Smooth muscle cell (in vitro differentiated cells): ENCODE data around the gene ASPN. TPM values are rescaled to one million over a fixed set of nuclear protein-coding genes. Genes with fewer than 3 reads are reported as not detected.

ENCODE experiments used
- DNase-seq: peaks from one replicate; lab custom pipeline; 2025; ENCODE audit not compliant: unreplicated experiment; lab: John Stamatoyannopoulos, UW
- H2AFZ ChIP-seq: fragments of 200-600 bp; sonication (generic); 2 replicates; pipeline ENCODE4 v1.6.0; 2016; ENCODE audit warnings: antibody characterized with exemption, low read depth, mild to moderate bottlenecking
- H3F3A ChIP-seq: fragments of 200-600 bp; sonication (generic); 2 replicates; pipeline ENCODE4 v1.6.0; 2017; ENCODE audit warnings: antibody characterized with exemption, low read depth
- H3K27ac ChIP-seq: fragments of 200-600 bp; sonication (generic); 2 replicates; pipeline ENCODE4 v1.5.1; 2016; ENCODE audit warnings: low read depth, mild to moderate bottlenecking
- H3K27me3 ChIP-seq: fragments of 200-600 bp; sonication (generic); 2 replicates; pipeline ENCODE4 v1.6.1; 2016; ENCODE audit warnings: low read depth, mild to moderate bottlenecking
- H3K36me3 ChIP-seq: fragments of 200-600 bp; sonication (generic); 2 replicates; pipeline ENCODE4 v1.5.1; 2016; ENCODE audit warnings: low read depth
- H3K4me1 ChIP-seq: fragments of 200-600 bp; sonication (generic); 2 replicates; pipeline ENCODE4 v1.5.1; 2016; ENCODE audit warnings: low read depth
- H3K4me2 ChIP-seq: fragments of 200-600 bp; sonication (generic); 2 replicates; pipeline ENCODE4 v1.6.0; 2016; ENCODE audit warnings: mild to moderate bottlenecking
- H3K4me3 ChIP-seq: fragments of 200-600 bp; sonication (generic); 2 replicates; pipeline ENCODE4 v1.5.1; 2016; ENCODE audit warnings: mild to moderate bottlenecking
- H3K79me2 ChIP-seq: fragments of 200-600 bp; sonication (generic); 2 replicates; pipeline ENCODE4 v1.6.0; 2016; ENCODE audit warnings: low read depth, mild to moderate bottlenecking
- H3K9ac ChIP-seq: fragments of 200-600 bp; sonication (generic); 2 replicates; pipeline ENCODE4 v1.6.0; 2016; ENCODE audit warnings: low read depth
- H3K9me3 ChIP-seq: fragments of 200-600 bp; sonication (generic); replicated peaks from 2 replicates; pipeline ENCODE4 v1.5.1; 2016; ENCODE audit warnings: low read depth
- H4K20me1 ChIP-seq: fragments of 200-600 bp; sonication (generic); 2 replicates; pipeline ENCODE4 v1.6.0; 2016; ENCODE audit warnings: low read depth
- CTCF ChIP-seq: fragments of 200-600 bp; sonication (generic); IDR thresholded peaks from 2 replicates; pipeline ENCODE4 v1.5.1; 2017; ENCODE audit warnings: borderline replicate concordance, mild to moderate bottlenecking, antibody characterized with exemption; ENCODE audit not compliant: insufficient read depth, poor library complexity, severe bottlenecking
- WGBS: methylation state at CpG from one replicate; pipeline ENCODE4 v1.1.7; 2016; ENCODE audit warnings: low lambda C conversion rate; 5-methylcytosine and 5-hydroxymethylcytosine counted together
- polyA plus RNA-seq: library from polyadenylated mRNA; unstranded; fragments of >200 nt; fragmentation: Nextera tagmentation; extraction: Ambion mirVana; gene quantifications from 2 replicates; pipeline ENCODE4 v1.2.1, GENCODE V29; 2016
- total RNA-seq: library from RNA; depleted of rRNA; stranded (reverse); fragments of >200 nt; gene quantifications from 2 replicates; pipeline ENCODE4 v1.2.3, GENCODE V29; 2014

ASPN gene
- total RNA-seq (17.0 and 42.9 TPM in 2 replicates), polyA plus RNA-seq (9.1 and 30.0 TPM in 2 replicates)

- Histone ChIP-seq H3K9ac (peak within 1 kb of the TSS; percentile 30), H3F3A (peaks cover 17% of the 10 kb centered on the region), H3K4me1 (peaks cover 21% of the 10 kb centered on the region), H3K79me2 (peaks cover 7% of the 10 kb centered on the region), H4K20me1 (no peaks in the 10 kb centered on the region), H3K4me3 (peak within 1 kb of the TSS; percentile 27), H3K27ac (peak within 1 kb of the TSS; percentile 70), H2AFZ (peak within 1 kb of the TSS; percentile 89), H3K4me2 (peak within 1 kb of the TSS; percentile 79), H3K9me3 (no peaks in the 10 kb centered on the region), H3K27me3 (no peaks in the 10 kb centered on the region), H3K36me3 (no peaks in the 10 kb centered on the region)
- DNase-seq, result no peak
- no peak for TF ChIP-seq CTCF
- 50% methylated on average over 3 of the region's 3 CpGs for WGBS
Observed at GRCh38 chr9:92482329-92482728, at the start of gene ASPN. Gene ASPN, minus strand, starts transcription at chr9:92482506.

GRCh38 chr9:92530893-92531292 lies 48.6 kb upstream of the ASPN start:
- H3K9ac ChIP-seq, result no peak overlapping the region
- no peaks in the 10 kb centered on the region for H4K20me1 ChIP-seq
- no peaks in the 10 kb centered on the region for H3K36me3 ChIP-seq
- H3F3A ChIP-seq, result no peaks in the 10 kb centered on the region
- no peak for DNase-seq
- H3K79me2 ChIP-seq, result no peaks in the 10 kb centered on the region
- H3K27me3 ChIP-seq, result no peaks in the 10 kb centered on the region
- H3K27ac ChIP-seq, result no peak overlapping the region
- H3K4me2 ChIP-seq, result no peak overlapping the region
- no peak overlapping the region for H3K4me3 ChIP-seq
- no peaks in the 10 kb centered on the region for H3K9me3 ChIP-seq
- H2AFZ ChIP-seq, result no peak overlapping the region
- no peak for TF ChIP-seq CTCF
- H3K4me1 ChIP-seq, result peaks cover 5% of the 10 kb centered on the region

DNA sequence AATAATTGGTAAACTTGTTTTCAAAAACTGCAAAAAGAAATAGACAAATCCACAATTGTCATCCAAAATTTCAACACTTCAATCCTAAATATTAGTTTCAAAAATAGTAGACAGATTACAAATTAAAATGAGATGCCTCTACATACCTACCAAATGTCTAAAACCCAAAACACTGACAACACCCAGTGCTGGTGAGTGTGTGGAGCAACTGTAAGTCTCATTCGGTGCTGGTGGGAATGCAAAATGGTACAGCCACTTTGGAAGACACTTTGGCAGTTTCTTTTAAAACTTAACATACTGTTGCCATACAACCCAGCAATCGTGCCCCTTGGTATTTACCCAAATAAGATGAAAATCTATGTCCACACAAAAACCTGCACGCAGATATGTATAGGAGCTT lies 46.8 kb upstream of the ASPN start:
- Histone ChIP-seq H3K9me3 (no peaks in the 10 kb centered on the region), H3K79me2 (no peaks in the 10 kb centered on the region), H3K9ac (no peak overlapping the region), H3K4me1 (no peaks in the 10 kb centered on the region), H3K36me3 (no peaks in the 10 kb centered on the region), H3K4me2 (no peak overlapping the region), H4K20me1 (no peaks in the 10 kb centered on the region), H3K27me3 (no peaks in the 10 kb centered on the region), H3F3A (no peaks in the 10 kb centered on the region), H3K4me3 (no peak overlapping the region), H2AFZ (no peak overlapping the region), H3K27ac (no peak overlapping the region)
- 97% methylated on average over 3 of the region's 3 CpGs for WGBS
- TF ChIP-seq CTCF, result no peak
- DNase-seq, result no peak

GRCh38 chr9:92528522-92528849 lies 46.2 kb upstream of the ASPN start:
- Histone ChIP-seq H3K27ac (no peak overlapping the region), H3F3A (no peaks in the 10 kb centered on the region), H4K20me1 (no peaks in the 10 kb centered on the region), H2AFZ (no peak overlapping the region), H3K79me2 (no peaks in the 10 kb centered on the region), H3K4me2 (no peak overlapping the region), H3K4me3 (no peak overlapping the region), H3K4me1 (no peaks in the 10 kb centered on the region), H3K9ac (no peak overlapping the region), H3K36me3 (no peaks in the 10 kb centered on the region), H3K9me3 (no peaks in the 10 kb centered on the region), H3K27me3 (no peaks in the 10 kb centered on the region)
- DNase-seq, result no peak
- TF ChIP-seq CTCF, result no peak
- WGBS, result 91% methylated on average over 1 of the region's 1 CpG
